Vagina (tissue), 2 donors: ENCODE data around the gene EIF5AL1. TPM values are rescaled to one million over a fixed set of nuclear protein-coding genes. Genes with fewer than 3 reads are reported as not detected.
"Not testable (repeated sequence)": the region's sequence is repeated elsewhere in the genome, so short reads cannot be mapped to it uniquely, and the experiment has no call there.

Experiments used
- DNase-seq, 2 donors: peaks; one replicate each; pipeline ENCODE4 v3.0.0-alpha.2; 2017; ENCODE audit errors: extremely low spot score in 2 of 2
- H3K27ac ChIP-seq: fragments of 200-600 bp; sonication (generic); one replicate; pipeline ENCODE4 v1.5.1; 2019
- H3K27me3 ChIP-seq: fragments of 200-600 bp; sonication (generic); one replicate; pipeline ENCODE4 v1.5.1; 2019
- H3K36me3 ChIP-seq, 2 donors: fragments of 200-600 bp; sonication (generic); one replicate each; pipeline ENCODE4 v1.5.1; 2017 to 2019
- H3K4me1 ChIP-seq: fragments of 200-600 bp; sonication (generic); one replicate; pipeline ENCODE4 v1.5.1; 2019
- H3K4me3 ChIP-seq, 2 donors: fragments of 200-600 bp; sonication (generic); 1 replicate in 1 of 2; 2 replicates in 1 of 2; pipeline ENCODE4 v1.5.1; 2016 to 2019
- H3K9me3 ChIP-seq: fragments of 200-600 bp; sonication (generic); one replicate; pipeline ENCODE4 v1.5.1; 2019
- POLR2A ChIP-seq, 2 donors: fragments of 450-650 bp; IDR thresholded peaks; one replicate each; pipeline ENCODE4 v1.6.1; 2017; ENCODE audit warnings: antibody characterized with exemption in 2 of 2, mild to moderate bottlenecking in 2 of 2, moderate library complexity in 2 of 2
- POLR2AphosphoS5 ChIP-seq, 2 donors: sonication (generic); formaldehyde crosslinking; IDR thresholded peaks; one replicate each; pipeline ENCODE4 v1.9.0; 2017; ENCODE audit warnings: antibody characterized with exemption in 2 of 2, mild to moderate bottlenecking in 2 of 2, low read depth in 1 of 2; ENCODE audit not compliant: insufficient read depth in 1 of 2
- intact Hi-C: fragments of 100-400 bp; cut with DNase I; formaldehyde crosslinking; loops from one replicate; pipeline ENCODE4 v1.15.1; 2023
- total RNA-seq: library from RNA; depleted of rRNA; stranded (reverse); fragments of >200 nt; gene quantifications from one replicate; pipeline ENCODE4 v1.2.3, GENCODE V29; 2016
- TF ChIP-seq, protein P1 (sequence below), 3 experiments: fragments of 450-650 bp in 2 of 3; fragments of 200-600 bp in 1 of 3; sonication (generic) in 1 of 3; IDR thresholded peaks; one replicate each; pipeline ENCODE4 v1.5.1; 2017 to 2019; ENCODE audit warnings: antibody characterized with exemption in 3 of 3, mild to moderate bottlenecking in 2 of 3, moderate library complexity in 2 of 3

The EIF5AL1 gene
- total RNA-seq = not detected

DNA sequence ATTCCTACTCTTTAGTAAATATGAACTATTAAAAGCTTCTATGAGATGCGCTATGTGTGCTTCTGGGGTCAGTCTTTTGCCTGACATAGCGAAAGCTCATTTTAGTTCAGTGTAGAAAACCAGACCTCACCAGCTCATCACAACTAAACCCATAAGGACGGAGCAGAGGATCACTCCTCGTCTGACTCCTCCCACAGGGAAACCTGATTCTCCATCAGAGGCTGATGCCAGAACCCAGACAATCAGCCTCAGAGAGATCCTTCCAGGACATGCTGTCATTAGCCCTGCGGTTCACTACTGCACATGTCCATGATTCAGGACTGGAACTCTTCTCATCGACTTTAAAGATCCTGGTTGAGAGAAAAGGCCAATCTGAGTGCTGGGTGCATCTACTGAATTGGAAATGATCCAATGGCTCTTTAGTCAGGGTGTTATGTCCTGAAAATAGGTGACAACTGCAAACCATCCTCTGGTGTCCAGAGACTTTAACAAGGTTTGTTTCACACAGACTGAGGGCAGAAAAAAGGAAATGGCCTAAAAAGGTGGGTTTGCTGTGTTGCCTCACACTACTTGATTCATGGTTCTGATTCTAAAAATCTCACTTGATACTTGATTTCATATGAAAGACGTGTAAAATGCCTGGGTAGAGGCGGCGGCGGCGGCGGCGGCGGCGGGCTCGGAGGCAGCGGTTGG lies at the start of gene EIF5AL1:
Gene EIF5AL1 (plus strand): TSS at position 643 of the 693 bp plus-strand sequence. CDS start 117 bp downstream, outside the sequence.
- intact Hi-C loops = not testable (repeated sequence)

GRCh38 chr10:79463578-79464496 lies 48.5 kb upstream of the EIF5AL1 start:
- TF ChIP-seq, protein P1, sequence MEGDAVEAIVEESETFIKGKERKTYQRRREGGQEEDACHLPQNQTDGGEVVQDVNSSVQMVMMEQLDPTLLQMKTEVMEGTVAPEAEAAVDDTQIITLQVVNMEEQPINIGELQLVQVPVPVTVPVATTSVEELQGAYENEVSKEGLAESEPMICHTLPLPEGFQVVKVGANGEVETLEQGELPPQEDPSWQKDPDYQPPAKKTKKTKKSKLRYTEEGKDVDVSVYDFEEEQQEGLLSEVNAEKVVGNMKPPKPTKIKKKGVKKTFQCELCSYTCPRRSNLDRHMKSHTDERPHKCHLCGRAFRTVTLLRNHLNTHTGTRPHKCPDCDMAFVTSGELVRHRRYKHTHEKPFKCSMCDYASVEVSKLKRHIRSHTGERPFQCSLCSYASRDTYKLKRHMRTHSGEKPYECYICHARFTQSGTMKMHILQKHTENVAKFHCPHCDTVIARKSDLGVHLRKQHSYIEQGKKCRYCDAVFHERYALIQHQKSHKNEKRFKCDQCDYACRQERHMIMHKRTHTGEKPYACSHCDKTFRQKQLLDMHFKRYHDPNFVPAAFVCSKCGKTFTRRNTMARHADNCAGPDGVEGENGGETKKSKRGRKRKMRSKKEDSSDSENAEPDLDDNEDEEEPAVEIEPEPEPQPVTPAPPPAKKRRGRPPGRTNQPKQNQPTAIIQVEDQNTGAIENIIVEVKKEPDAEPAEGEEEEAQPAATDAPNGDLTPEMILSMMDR (IDR thresholded peaks at IDR 0.05) = no peak
- peak in 1 of 2 donors; percentile 43 for TF ChIP-seq POLR2AphosphoS5 (IDR thresholded peaks at IDR 0.05; ENCODE audit: insufficient read depth in 1 of 2, low read depth in 1 of 2)
- Histone ChIP-seq H3K27me3 (no peaks in the 10 kb centered on the region), H3K36me3 (no peaks in the 10 kb centered on the region), H3K27ac (no peak overlapping the region), H3K4me3 (no peak overlapping the region), H3K4me1 (peaks cover 10% of the 10 kb centered on the region), H3K9me3 (no peaks in the 10 kb centered on the region)
- intact Hi-C loops = no loop called here
- peak in 1 of 2 donors; percentile 84 for DNase-seq

More for the DNA sequence above, at the start of gene EIF5AL1:
- not testable (repeated sequence) for H3K4me3 ChIP-seq, H3K27me3 ChIP-seq, H3K27ac ChIP-seq, H3K36me3 ChIP-seq, H3K4me1 ChIP-seq, H3K9me3 ChIP-seq
- peak in 1 of 2 donors; percentile 27 for DNase-seq

- intact Hi-C loops = loop anchor here (1.0 kb wide), 1 partner anchor 11 kb away; no protein-coding TSS in a partner anchor
- TF ChIP-seq POLR2A (IDR thresholded peaks at IDR 0.05) (no peak), POLR2AphosphoS5 (IDR thresholded peaks at IDR 0.05; ENCODE audit: insufficient read depth in 1 of 2, low read depth in 1 of 2) (no peak)
- TF ChIP-seq, protein P1 (IDR thresholded peaks at IDR 0.05) = no peak
Observed at GRCh38 chr10:79465341-79465740, 47.0 kb upstream of the EIF5AL1 start.

GRCh38 chr10:79468015-79468560 lies 44.2 kb upstream of the EIF5AL1 start:
- H3K4me3 ChIP-seq = no peak overlapping the region
- H3K27ac ChIP-seq = peak overlapping the region; percentile 38
- DNase-seq = peak in 1 of 2 donors; percentile 81
- intact Hi-C loops = no loop called here
- no peak for TF ChIP-seq POLR2AphosphoS5 (IDR thresholded peaks at IDR 0.05; ENCODE audit: insufficient read depth in 1 of 2, low read depth in 1 of 2)
- TF ChIP-seq, protein P1 (IDR thresholded peaks at IDR 0.05) = no peak
- TF ChIP-seq POLR2A (IDR thresholded peaks at IDR 0.05) = no peak
- H3K36me3 ChIP-seq = no peaks in the 10 kb centered on the region
- no peaks in the 10 kb centered on the region for H3K9me3 ChIP-seq
- no peaks in the 10 kb centered on the region for H3K27me3 ChIP-seq
- H3K4me1 ChIP-seq = peaks cover 10% of the 10 kb centered on the region

More at GRCh38 chr10:79465341-79465740, 47.0 kb upstream of the EIF5AL1 start:
- Histone ChIP-seq H3K4me1 (peaks cover 10% of the 10 kb centered on the region), H3K9me3 (no peaks in the 10 kb centered on the region), H3K27ac (no peak overlapping the region), H3K36me3 (no peaks in the 10 kb centered on the region), H3K27me3 (no peaks in the 10 kb centered on the region), H3K4me3 (no peak overlapping the region)
- no peak for DNase-seq

- no peak for TF ChIP-seq POLR2AphosphoS5 (IDR thresholded peaks at IDR 0.05; ENCODE audit: insufficient read depth in 1 of 2, low read depth in 1 of 2)
- TF ChIP-seq POLR2A (IDR thresholded peaks at IDR 0.05) = no peak
- Histone ChIP-seq H3K4me1 (peaks cover 5% of the 10 kb centered on the region), H3K4me3 (no peak overlapping the region), H3K36me3 (no peaks in the 10 kb centered on the region), H3K9me3 (no peaks in the 10 kb centered on the region), H3K27me3 (no peaks in the 10 kb centered on the region), H3K27ac (no peak overlapping the region)
- peak in 1 of 2 donors; percentile 81 for DNase-seq
- intact Hi-C loops = no loop called here
Observed at GRCh38 chr10:79468841-79469585, 43.3 kb upstream of the EIF5AL1 start.
